ENCODE data around the gene EPB41. TPM values are rescaled to one million over a fixed set of nuclear protein-coding genes. Genes with fewer than 3 reads are reported as not detected.
A peak's percentile ranks its signal among the peaks of the same experiment; 100 is the strongest.

Gene EPB41
- total RNA-seq, 3 donors from 2014 or later (not counting 1 experiment from before 2014, with no cell fraction given): 151 to 196 (median 172) TPM

GRCh38 chr1:29119121-29119929 is 205.0 kb downstream of the EPB41 start:
- no peak for TF ChIP-seq CTCF (IDR thresholded peaks at IDR 0.05)
- H3K36me3 Mint-ChIP-seq: peaks cover 9% of the 10 kb centered on the region
- peaks cover 0 to 6% of the 10 kb centered on the region in 2 donors for H3K27me3 Mint-ChIP-seq (ENCODE audit: low read depth in 2 of 2)
- intact Hi-C loops (cut with micrococcal nuclease): no loop called here
- peaks cover 0 to 8% of the 10 kb centered on the region in 2 donors for H3K4me1 Mint-ChIP-seq
- Histone ChIP-seq H3K27ac (ENCODE audit: low read length) (no peak overlapping the region), H3K4me1 (ENCODE audit: control insufficient read depth, insufficient read depth, low read length) (peaks cover 30% of the 10 kb centered on the region), H3K36me3 (ENCODE audit: control insufficient read depth, insufficient read depth, low read length) (peaks cover 35% of the 10 kb centered on the region), H3K27me3 (ENCODE audit: control insufficient read depth, insufficient read depth, low read length) (peaks cover 17% of the 10 kb centered on the region), H3K4me3 (ENCODE audit: low read length) (no peak overlapping the region), H3K9me3 (ENCODE audit: control insufficient read depth, insufficient read depth, low read length) (no peaks in the 10 kb centered on the region)
- no peak for ATAC-seq
- no peaks in the 10 kb centered on the region for H3K9me3 Mint-ChIP-seq
- 96% methylated on average over 6 of the region's 12 CpGs for WGBS (ENCODE audit: insufficient coverage)
- DNase-seq: no peak
- H3K27ac Mint-ChIP-seq: no peak overlapping the region
- no peak overlapping the region for H3K4me3 Mint-ChIP-seq

GRCh38 chr1:29120367-29120766 is 206.0 kb downstream of the EPB41 start:
- peaks cover under 1 to 9% of the 10 kb centered on the region in 2 donors for H3K27me3 Mint-ChIP-seq (ENCODE audit: low read depth in 2 of 2)
- no peak overlapping the region for H3K4me3 Mint-ChIP-seq
- no peak for TF ChIP-seq CTCF (IDR thresholded peaks at IDR 0.05)
- DNase-seq (no peak), ATAC-seq (no peak)
- Histone ChIP-seq H3K4me3 (ENCODE audit: low read length) (no peak overlapping the region), H3K4me1 (ENCODE audit: control insufficient read depth, insufficient read depth, low read length) (peaks cover 38% of the 10 kb centered on the region), H3K27me3 (ENCODE audit: control insufficient read depth, insufficient read depth, low read length) (peaks cover 22% of the 10 kb centered on the region), H3K36me3 (ENCODE audit: control insufficient read depth, insufficient read depth, low read length) (peaks cover 30% of the 10 kb centered on the region), H3K9me3 (ENCODE audit: control insufficient read depth, insufficient read depth, low read length) (no peaks in the 10 kb centered on the region), H3K27ac (ENCODE audit: low read length) (no peak overlapping the region)
- no peaks in the 10 kb centered on the region for H3K9me3 Mint-ChIP-seq
- H3K36me3 Mint-ChIP-seq: peaks cover 9% of the 10 kb centered on the region
- H3K27ac Mint-ChIP-seq: no peak overlapping the region
- WGBS (ENCODE audit: insufficient coverage): 95% methylated on average over 6 of the region's 6 CpGs
- peaks cover 1 to 11% of the 10 kb centered on the region in 2 donors for H3K4me1 Mint-ChIP-seq
- intact Hi-C loops (cut with micrococcal nuclease): loop anchor here (2.0 to 5.0 kb wide), 2 partner anchors 82 to 238 kb away; no protein-coding TSS in a partner anchor

- DNase-seq (peak; percentile 61 to 80), ATAC-seq (peak; percentile 61 to 70 (median 69))
- H3K9me3 Mint-ChIP-seq: no peaks in the 10 kb centered on the region
- peaks cover 7 to 15% of the 10 kb centered on the region in 2 donors for H3K27me3 Mint-ChIP-seq (ENCODE audit: low read depth in 2 of 2)
- peak overlapping the region; percentile 31 for H3K4me3 Mint-ChIP-seq
- peaks cover 9% of the 10 kb centered on the region for H3K36me3 Mint-ChIP-seq
- Histone ChIP-seq H3K9me3 (ENCODE audit: control insufficient read depth, insufficient read depth, low read length) (no peaks in the 10 kb centered on the region), H3K4me1 (ENCODE audit: control insufficient read depth, insufficient read depth, low read length) (peaks cover 38% of the 10 kb centered on the region), H3K27ac (ENCODE audit: low read length) (no peak overlapping the region), H3K36me3 (ENCODE audit: control insufficient read depth, insufficient read depth, low read length) (peaks cover 25% of the 10 kb centered on the region), H3K4me3 (ENCODE audit: low read length) (no peak overlapping the region), H3K27me3 (ENCODE audit: control insufficient read depth, insufficient read depth, low read length) (peaks cover 23% of the 10 kb centered on the region)
- no peak overlapping the region for H3K27ac Mint-ChIP-seq
- peaks cover 8 to 18% of the 10 kb centered on the region in 2 donors for H3K4me1 Mint-ChIP-seq
- intact Hi-C loops (cut with micrococcal nuclease): loop anchor here (2.0 to 5.0 kb wide), 2 partner anchors 82 to 239 kb away; no protein-coding TSS in a partner anchor
- peak; percentile 74 for TF ChIP-seq CTCF (IDR thresholded peaks at IDR 0.05)
- WGBS (ENCODE audit: insufficient coverage): 37% methylated on average over 42 of the region's 42 CpGs
These were observed 206.6 kb downstream of the EPB41 start for GRCh38 chr1:29120947-29121485.
